Measurements from ENCODE around the gene PALB2. TPM values are rescaled to one million over a fixed set of nuclear protein-coding genes. Genes with fewer than 3 reads are reported as not detected.

PALB2 gene
- total RNA-seq, 5 donors from 2014 or later (not counting 1 experiment from before 2014, with no cell fraction given) = 7.9 to 13.1 (median 12.5) TPM

- ATAC-seq (replicated peaks in 1 of 4) (no peak), DNase-seq (no peak)
- H3K4me3 Mint-ChIP-seq = peak overlapping the region in 2 of 3 donors; percentile 82 to 86
- peaks cover 0 to 6% of the 10 kb centered on the region in 2 donors for H3K36me3 ChIP-seq (ENCODE audit: control insufficient read depth in 2 of 2, extremely low read depth in 1 of 2, insufficient read depth in 1 of 2, low read length in 1 of 2)
- no peaks in the 10 kb centered on the region for H3K9me3 ChIP-seq
- ChIA-PET POLR2A (interaction anchor here in 1 of 2 donors (0.5 kb wide), 1 partner anchor 33 kb away, joined by 7 read pairs; no protein-coding TSS in a partner anchor), CTCF (no interaction called here)
- H3K4me1 Mint-ChIP-seq = peaks cover 12 to 21% (median 13%) of the 10 kb centered on the region in 3 donors
- no peak overlapping the region for H3K27ac Mint-ChIP-seq
- H3K4me1 ChIP-seq (ENCODE audit: control insufficient read depth in 1 of 2, extremely low read depth in 1 of 2, insufficient read depth in 2 of 2, low read length in 2 of 2) = peaks cover 4 to 19% of the 10 kb centered on the region in 2 experiments
- H3K27ac ChIP-seq (ENCODE audit: low read length) = no peak overlapping the region
- no peak overlapping the region for H3K4me3 ChIP-seq (ENCODE audit: control insufficient read depth in 1 of 2, extremely low read depth in 1 of 2, low read length in 1 of 2)
- 20% methylated on average over 1 of the region's 6 CpGs for WGBS (ENCODE audit: insufficient coverage)
- H3K36me3 Mint-ChIP-seq = peaks cover 11% of the 10 kb centered on the region
- H3K9me3 Mint-ChIP-seq = no peaks in the 10 kb centered on the region
- H3K27me3 Mint-ChIP-seq = peaks cover 0 to 2% of the 10 kb centered on the region in 2 donors
- H3K27me3 ChIP-seq (replicated peaks in 1 of 2; ENCODE audit: control insufficient read depth in 2 of 2, extremely low read depth in 1 of 2, insufficient read depth in 2 of 2, low read length in 1 of 2) = peaks cover 0 to 15% of the 10 kb centered on the region in 2 experiments
These were observed 38.9 kb upstream of the PALB2 start for GRCh38 chr16:23679986-23680336.

GRCh38 chr16:23679274-23679985, 38.3 kb upstream of the PALB2 start:
- 5% methylated on average over 22 of the region's 24 CpGs for WGBS (ENCODE audit: insufficient coverage)
- ATAC-seq (replicated peaks in 1 of 4) (no peak), DNase-seq (peak in 2 of 35 experiments; percentile 6 to 16)
- Histone ChIP-seq H3K27ac (ENCODE audit: low read length) (no peak overlapping the region), H3K4me3 (ENCODE audit: control insufficient read depth in 1 of 2, extremely low read depth in 1 of 2, low read length in 1 of 2) (peak overlapping the region; percentile 48 to 85), H3K36me3 (ENCODE audit: control insufficient read depth in 2 of 2, extremely low read depth in 1 of 2, insufficient read depth in 1 of 2, low read length in 1 of 2) (peaks cover 0 to 7% of the 10 kb centered on the region in 2 donors), H3K4me1 (ENCODE audit: control insufficient read depth in 1 of 2, extremely low read depth in 1 of 2, insufficient read depth in 2 of 2, low read length in 2 of 2) (peaks cover 4 to 19% of the 10 kb centered on the region in 2 experiments), H3K9me3 (no peaks in the 10 kb centered on the region), H3K27me3 (replicated peaks in 1 of 2; ENCODE audit: control insufficient read depth in 2 of 2, extremely low read depth in 1 of 2, insufficient read depth in 2 of 2, low read length in 1 of 2) (peaks cover 0 to 15% of the 10 kb centered on the region in 2 experiments)
- CTCF ChIA-PET = no interaction called here
- Mint-ChIP-seq H3K4me1 (peaks cover 12 to 21% (median 13%) of the 10 kb centered on the region in 3 donors), H3K9me3 (no peaks in the 10 kb centered on the region), H3K36me3 (peaks cover 13% of the 10 kb centered on the region), H3K27me3 (peaks cover 0 to 2% of the 10 kb centered on the region in 2 donors), H3K4me3 (peak overlapping the region; percentile 79 to 86 (median 82)), H3K27ac (no peak overlapping the region)
- POLR2A ChIA-PET = interaction anchor here in 1 of 2 donors (0.5 kb wide), 1 partner anchor 32 kb away, joined by 7 read pairs; no protein-coding TSS in a partner anchor

DNA sequence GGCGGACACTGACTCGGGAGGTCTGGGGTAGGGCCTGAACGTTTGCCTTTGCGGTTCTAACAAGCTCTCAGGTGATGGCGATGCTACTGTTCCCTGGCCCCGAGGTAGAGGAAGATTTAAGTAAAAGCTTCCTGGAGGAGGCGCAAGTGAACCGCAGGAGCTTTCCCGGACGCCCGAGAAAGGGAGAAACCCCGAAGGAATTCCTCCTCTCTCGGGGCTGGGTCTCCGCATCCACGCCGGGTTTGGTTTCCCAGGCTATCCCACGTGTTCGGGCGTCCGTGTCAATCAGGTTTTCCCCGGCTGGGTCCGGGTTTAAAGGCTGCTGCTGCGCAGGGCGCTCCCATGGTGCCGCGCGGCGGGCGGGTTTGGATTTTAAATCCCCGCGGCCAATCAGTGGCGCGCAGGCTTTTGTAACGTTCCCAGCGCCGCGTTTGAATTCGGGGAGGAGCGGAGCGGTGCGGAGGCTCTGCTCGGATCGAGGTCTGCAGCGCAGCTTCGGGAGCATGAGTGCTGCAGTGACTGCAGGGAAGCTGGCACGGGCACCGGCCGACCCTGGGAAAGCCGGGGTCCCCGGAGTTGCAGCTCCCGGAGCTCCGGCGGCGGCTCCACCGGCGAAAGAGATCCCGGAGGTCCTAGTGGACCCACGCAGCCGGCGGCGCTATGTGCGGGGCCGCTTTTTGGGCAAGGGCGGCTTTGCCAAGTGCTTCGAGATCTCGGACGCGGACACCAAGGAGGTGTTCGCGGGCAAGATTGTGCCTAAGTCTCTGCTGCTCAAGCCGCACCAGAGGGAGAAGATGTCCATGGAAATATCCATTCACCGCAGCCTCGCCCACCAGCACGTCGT, 37.5 kb upstream of the PALB2 start, which contains the start of gene PLK1:
Gene PLK1, plus strand, starts transcription at position 460 of the 844 bp plus-strand sequence. Its CDS starts 44 bp downstream, at position 504.
- DNase-seq (peak; percentile 29 to 78 (median 61)), ATAC-seq (replicated peaks in 1 of 4) (peak; percentile 94 to 99 (median 98))
- H3K9me3 Mint-ChIP-seq = no peaks in the 10 kb centered on the region
- POLR2A ChIA-PET = no interaction called here
- Histone ChIP-seq H3K9me3 (no peaks in the 10 kb centered on the region), H3K36me3 (ENCODE audit: control insufficient read depth in 2 of 2, extremely low read depth in 1 of 2, insufficient read depth in 1 of 2, low read length in 1 of 2) (peaks cover 0 to 9% of the 10 kb centered on the region in 2 donors), H3K27me3 (replicated peaks in 1 of 2; ENCODE audit: control insufficient read depth in 2 of 2, extremely low read depth in 1 of 2, insufficient read depth in 2 of 2, low read length in 1 of 2) (peaks cover 0 to 15% of the 10 kb centered on the region in 2 experiments), H3K4me3 (ENCODE audit: control insufficient read depth in 1 of 2, extremely low read depth in 1 of 2, low read length in 1 of 2) (peak within 1 kb of the TSS; percentile 48 to 85), H3K4me1 (ENCODE audit: control insufficient read depth in 1 of 2, extremely low read depth in 1 of 2, insufficient read depth in 2 of 2, low read length in 2 of 2) (peaks cover 4 to 19% of the 10 kb centered on the region in 2 experiments), H3K27ac (ENCODE audit: low read length) (no peak within 1 kb of the TSS)
- H3K27ac Mint-ChIP-seq = peak within 1 kb of the TSS in 1 of 2 donors; percentile 43
- peaks cover 12 to 21% (median 13%) of the 10 kb centered on the region in 3 donors for H3K4me1 Mint-ChIP-seq
- H3K27me3 Mint-ChIP-seq = peaks cover 0 to 2% of the 10 kb centered on the region in 2 donors
- H3K36me3 Mint-ChIP-seq = peaks cover 9% of the 10 kb centered on the region
- H3K4me3 Mint-ChIP-seq = peak within 1 kb of the TSS; percentile 79 to 86 (median 82)
- WGBS (ENCODE audit: insufficient coverage) = under 1% methylated on average over 75 of the region's 75 CpGs
- CTCF ChIA-PET = no interaction called here

DNA sequence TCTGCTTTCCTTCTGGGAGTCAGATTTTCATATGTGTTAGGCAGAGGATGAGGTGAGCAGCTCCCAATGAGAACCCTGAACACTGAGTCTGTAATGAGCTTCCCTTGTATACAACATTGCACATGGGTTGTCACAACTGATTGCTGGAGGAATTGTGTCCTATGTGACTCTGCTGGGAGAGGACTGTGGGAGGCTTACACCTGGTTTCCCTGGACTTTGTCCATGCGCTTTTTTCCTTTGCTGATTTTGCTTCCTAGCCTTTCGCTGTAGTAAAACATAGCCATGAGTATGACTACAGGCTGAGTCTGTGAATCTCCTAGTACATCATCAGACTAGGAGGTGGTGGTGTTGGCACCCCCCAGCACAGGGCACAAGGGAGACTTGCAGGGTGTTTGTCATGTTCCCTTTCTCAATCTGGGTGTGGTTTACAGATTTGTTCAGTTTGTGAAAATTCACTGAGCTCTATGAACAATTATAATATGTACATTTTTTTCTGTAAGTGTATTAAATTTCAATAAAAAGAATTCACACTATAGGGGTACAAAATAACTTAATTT, 35.9 kb upstream of the PALB2 start:
- peaks cover 12 to 21% (median 13%) of the 10 kb centered on the region in 3 donors for H3K4me1 Mint-ChIP-seq
- H3K4me3 Mint-ChIP-seq = peak overlapping the region; percentile 79 to 86 (median 82)
- ChIA-PET CTCF (interaction anchor here in 1 of 2 donors (1.2 kb wide), 1 partner anchor 80 kb away, joined by 3 read pairs; no protein-coding TSS in a partner anchor), POLR2A (no interaction called here)
- ATAC-seq (replicated peaks in 1 of 4) = no peak
- no peak overlapping the region for H3K27ac Mint-ChIP-seq
- no peaks in the 10 kb centered on the region for H3K9me3 Mint-ChIP-seq
- peaks cover 9% of the 10 kb centered on the region for H3K36me3 Mint-ChIP-seq
- no peak overlapping the region for H3K27ac ChIP-seq (ENCODE audit: low read length)
- peaks cover 0 to 9% of the 10 kb centered on the region in 2 donors for H3K36me3 ChIP-seq (ENCODE audit: control insufficient read depth in 2 of 2, extremely low read depth in 1 of 2, insufficient read depth in 1 of 2, low read length in 1 of 2)
- no peaks in the 10 kb centered on the region for H3K9me3 ChIP-seq
- peaks cover 4 to 19% of the 10 kb centered on the region in 2 experiments for H3K4me1 ChIP-seq (ENCODE audit: control insufficient read depth in 1 of 2, extremely low read depth in 1 of 2, insufficient read depth in 2 of 2, low read length in 2 of 2)
- peaks cover 0 to 2% of the 10 kb centered on the region in 2 donors for H3K27me3 Mint-ChIP-seq
- no CpG with 5 or more reads among the region's 2 CpGs for WGBS (ENCODE audit: insufficient coverage)
- H3K4me3 ChIP-seq (ENCODE audit: control insufficient read depth in 1 of 2, extremely low read depth in 1 of 2, low read length in 1 of 2) = no peak overlapping the region
- DNase-seq = no peak
- peaks cover 0 to 15% of the 10 kb centered on the region in 2 experiments for H3K27me3 ChIP-seq (replicated peaks in 1 of 2; ENCODE audit: control insufficient read depth in 2 of 2, extremely low read depth in 1 of 2, insufficient read depth in 2 of 2, low read length in 1 of 2)

- ATAC-seq (replicated peaks in 1 of 4) = no peak
- no peaks in the 10 kb centered on the region for H3K9me3 Mint-ChIP-seq
- H3K27ac Mint-ChIP-seq = no peak overlapping the region
These were observed 33.0 kb upstream of the PALB2 start for GRCh38 chr16:23673971-23674614.

More at GRCh38 chr16:23673971-23674614, 33.0 kb upstream of the PALB2 start:
- peaks cover 0 to 6% of the 10 kb centered on the region in 2 experiments for H3K27me3 ChIP-seq (replicated peaks in 1 of 2; ENCODE audit: control insufficient read depth in 2 of 2, extremely low read depth in 1 of 2, insufficient read depth in 2 of 2, low read length in 1 of 2)
- no peak overlapping the region for H3K27ac ChIP-seq (ENCODE audit: low read length)
- no peak overlapping the region for H3K4me3 Mint-ChIP-seq
- no peak for DNase-seq
- POLR2A ChIA-PET = no interaction called here
- H3K36me3 ChIP-seq (ENCODE audit: control insufficient read depth in 2 of 2, extremely low read depth in 1 of 2, insufficient read depth in 1 of 2, low read length in 1 of 2) = peaks cover 6 to 32% of the 10 kb centered on the region in 2 donors
- no peaks in the 10 kb centered on the region for H3K27me3 Mint-ChIP-seq
- 93% methylated on average over 8 of the region's 8 CpGs for WGBS (ENCODE audit: insufficient coverage)
- H3K4me1 Mint-ChIP-seq = peaks cover 7 to 23% (median 13%) of the 10 kb centered on the region in 3 donors
- peaks cover 1 to 9% of the 10 kb centered on the region in 2 experiments for H3K4me1 ChIP-seq (ENCODE audit: control insufficient read depth in 1 of 2, extremely low read depth in 1 of 2, insufficient read depth in 2 of 2, low read length in 2 of 2)
- CTCF ChIA-PET = interaction anchor here in 1 of 2 donors (0.6 kb wide), 1 partner anchor 254 kb away, joined by 3 read pairs; no protein-coding TSS in a partner anchor
- H3K36me3 Mint-ChIP-seq = peaks cover 31% of the 10 kb centered on the region
- H3K9me3 ChIP-seq = no peaks in the 10 kb centered on the region
- H3K4me3 ChIP-seq (ENCODE audit: control insufficient read depth in 1 of 2, extremely low read depth in 1 of 2, low read length in 1 of 2) = no peak overlapping the region

All from T-cell (primary cell).